Measurements from ENCODE around the gene NCOR1.
A peak's percentile ranks its signal among the peaks of the same experiment; 100 is the strongest.

NCOR1 gene

GRCh38 chr17:16106161-16106891 is 109.0 kb downstream of the NCOR1 start:
- Mint-ChIP-seq H3K9me3 (no peaks in the 10 kb centered on the region), H3K4me3 (no peak overlapping the region), H3K27ac (no peak overlapping the region), H3K4me1 (ENCODE audit: low read depth) (no peaks in the 10 kb centered on the region), H3K27me3 (no peaks in the 10 kb centered on the region), H3K36me3 (ENCODE audit: low read depth) (peaks cover 56% of the 10 kb centered on the region)

GRCh38 chr17:16104189-16104588 is 111.1 kb downstream of the NCOR1 start:
- Mint-ChIP-seq H3K9me3 (no peaks in the 10 kb centered on the region), H3K4me1 (ENCODE audit: low read depth) (no peaks in the 10 kb centered on the region), H3K36me3 (ENCODE audit: low read depth) (peaks cover 62% of the 10 kb centered on the region), H3K27ac (no peak overlapping the region), H3K27me3 (no peaks in the 10 kb centered on the region), H3K4me3 (no peak overlapping the region)

DNA sequence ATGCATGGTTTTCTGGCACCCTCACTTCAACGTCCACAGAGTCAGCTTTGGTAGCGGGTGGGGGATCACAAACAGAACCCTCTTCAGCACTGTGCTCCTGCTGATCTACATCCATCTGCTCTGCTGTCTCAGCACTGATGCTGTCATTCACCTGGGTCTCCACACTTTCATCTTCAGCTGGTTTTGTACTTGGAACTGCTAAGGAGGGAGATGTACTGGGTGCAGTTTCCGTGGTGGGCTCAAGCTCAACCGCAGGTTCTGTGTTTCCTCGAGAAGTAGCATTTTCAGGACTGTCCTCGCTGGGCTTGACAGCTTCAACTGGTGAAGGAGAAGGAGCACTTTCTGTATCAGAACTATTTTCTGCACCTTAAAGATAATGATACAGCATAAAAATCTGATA is 113.9 kb downstream of the NCOR1 start:
- peaks cover 68% of the 10 kb centered on the region for H3K36me3 Mint-ChIP-seq (ENCODE audit: low read depth)
- no peaks in the 10 kb centered on the region for H3K4me1 Mint-ChIP-seq (ENCODE audit: low read depth)
- no peak overlapping the region for H3K27ac Mint-ChIP-seq
- no peak overlapping the region for H3K4me3 Mint-ChIP-seq
- no peaks in the 10 kb centered on the region for H3K9me3 Mint-ChIP-seq
- no peaks in the 10 kb centered on the region for H3K27me3 Mint-ChIP-seq

DNA sequence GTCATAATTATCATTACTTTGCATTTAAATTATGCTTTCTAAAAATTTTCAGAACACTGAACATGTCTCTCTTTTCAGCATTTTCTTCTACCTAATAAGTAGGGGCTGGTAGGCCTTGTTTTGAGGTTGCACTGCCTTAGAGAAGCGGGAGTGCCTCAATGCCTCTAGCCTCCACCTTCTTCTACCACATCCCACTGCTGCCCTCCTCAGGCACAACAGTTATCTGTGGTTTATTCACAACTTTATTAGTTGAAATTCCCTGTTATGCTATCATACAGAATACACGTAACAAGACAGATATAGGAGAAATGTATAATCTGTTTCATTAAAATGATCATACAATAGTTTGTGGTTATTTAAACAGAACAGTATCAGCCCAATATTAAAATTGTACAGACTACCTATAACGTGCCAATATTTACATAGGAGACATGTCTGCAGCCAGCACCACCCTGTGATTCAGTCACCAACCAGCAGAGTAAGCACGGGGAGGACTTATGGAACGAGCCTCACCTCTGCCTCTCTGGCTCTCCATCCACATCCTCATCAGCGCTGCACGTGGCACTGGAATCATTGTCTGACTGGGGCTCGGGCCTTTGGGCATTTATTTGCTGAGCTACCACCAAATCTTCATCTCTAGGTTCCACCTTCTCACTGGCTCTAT is 114.5 kb downstream of the NCOR1 start:
- Mint-ChIP-seq H3K4me1 (ENCODE audit: low read depth) (no peaks in the 10 kb centered on the region), H3K36me3 (ENCODE audit: low read depth) (peaks cover 67% of the 10 kb centered on the region), H3K27me3 (no peaks in the 10 kb centered on the region), H3K4me3 (no peak overlapping the region), H3K27ac (no peak overlapping the region), H3K9me3 (no peaks in the 10 kb centered on the region)

GRCh38 chr17:16091773-16092172 is 123.6 kb downstream of the NCOR1 start:
- H3K27me3 Mint-ChIP-seq = no peaks in the 10 kb centered on the region
- no peaks in the 10 kb centered on the region for H3K9me3 Mint-ChIP-seq
- H3K4me3 Mint-ChIP-seq = no peak overlapping the region
- no peak overlapping the region for H3K27ac Mint-ChIP-seq
- peaks cover 57% of the 10 kb centered on the region for H3K36me3 Mint-ChIP-seq (ENCODE audit: low read depth)
- H3K4me1 Mint-ChIP-seq (ENCODE audit: low read depth) = peaks cover 9% of the 10 kb centered on the region

GRCh38 chr17:16086957-16087356 is 128.4 kb downstream of the NCOR1 start:
- Mint-ChIP-seq H3K36me3 (ENCODE audit: low read depth) (peaks cover 72% of the 10 kb centered on the region), H3K27ac (peak overlapping the region; percentile 12), H3K9me3 (no peaks in the 10 kb centered on the region), H3K4me1 (ENCODE audit: low read depth) (peaks cover 18% of the 10 kb centered on the region), H3K4me3 (no peak overlapping the region), H3K27me3 (no peaks in the 10 kb centered on the region)

DNA sequence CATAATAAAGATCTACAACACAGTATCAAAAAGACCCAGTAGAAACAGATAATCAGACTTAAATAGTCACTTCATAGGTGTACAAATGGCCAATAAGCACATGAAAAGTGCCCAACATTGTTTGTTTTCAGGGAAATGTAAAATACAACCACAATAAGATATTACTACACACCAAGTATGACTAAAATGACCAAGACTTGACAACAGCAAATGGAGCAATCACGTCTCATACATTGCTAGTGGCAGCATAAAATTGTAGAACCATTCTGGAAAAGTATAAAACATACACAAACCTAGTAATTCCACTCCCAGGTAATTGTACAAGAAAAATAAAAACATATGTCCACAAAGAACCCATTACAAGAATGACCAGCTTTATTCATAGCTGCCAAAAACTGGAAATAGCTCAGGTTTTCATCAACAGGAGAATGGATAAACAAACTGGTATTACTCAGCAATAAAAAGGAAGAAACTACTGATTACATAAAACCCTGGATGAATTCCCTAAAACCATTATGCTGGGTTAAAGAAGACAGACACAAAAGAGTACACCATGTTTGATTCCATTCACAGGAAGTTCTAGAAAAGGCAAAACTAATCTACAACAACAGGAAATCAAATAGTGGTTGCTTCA is 130.2 kb downstream of the NCOR1 start:
- Mint-ChIP-seq H3K36me3 (ENCODE audit: low read depth) (peaks cover 68% of the 10 kb centered on the region), H3K27ac (peak overlapping the region; percentile 10), H3K9me3 (no peaks in the 10 kb centered on the region), H3K4me3 (no peak overlapping the region), H3K27me3 (no peaks in the 10 kb centered on the region), H3K4me1 (ENCODE audit: low read depth) (peaks cover 18% of the 10 kb centered on the region)

DNA sequence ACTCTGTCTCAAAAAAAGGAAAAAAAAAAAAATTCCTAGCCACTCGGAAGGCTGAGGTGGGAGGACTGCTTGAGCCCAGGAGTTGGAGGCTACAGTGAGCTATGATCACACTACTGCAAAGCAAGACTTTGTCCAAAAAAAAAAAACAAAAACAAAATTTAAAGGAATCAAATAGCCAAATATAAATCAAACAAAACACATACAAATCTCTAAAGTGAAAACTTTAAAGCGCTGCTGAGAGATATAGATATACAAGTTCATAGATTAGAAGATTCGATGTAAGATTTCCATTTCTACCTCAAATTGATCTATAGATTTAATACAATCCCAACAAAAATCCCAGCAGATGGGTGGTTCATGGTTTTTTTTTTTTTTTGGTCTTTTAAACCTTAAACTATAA is 132.1 kb downstream of the NCOR1 start:
- H3K4me1 Mint-ChIP-seq (ENCODE audit: low read depth) = peaks cover 18% of the 10 kb centered on the region
- peaks cover 79% of the 10 kb centered on the region for H3K36me3 Mint-ChIP-seq (ENCODE audit: low read depth)
- no peaks in the 10 kb centered on the region for H3K27me3 Mint-ChIP-seq
- H3K4me3 Mint-ChIP-seq = no peak overlapping the region
- H3K27ac Mint-ChIP-seq = no peak overlapping the region
- no peaks in the 10 kb centered on the region for H3K9me3 Mint-ChIP-seq

- peaks cover 10% of the 10 kb centered on the region for H3K4me1 Mint-ChIP-seq (ENCODE audit: low read depth)
- no peaks in the 10 kb centered on the region for H3K9me3 Mint-ChIP-seq
- peaks cover 76% of the 10 kb centered on the region for H3K36me3 Mint-ChIP-seq (ENCODE audit: low read depth)
- no peak overlapping the region for H3K4me3 Mint-ChIP-seq
- H3K27me3 Mint-ChIP-seq = no peaks in the 10 kb centered on the region
- no peak overlapping the region for H3K27ac Mint-ChIP-seq
These were observed 133.7 kb downstream of the NCOR1 start for GRCh38 chr17:16081507-16082087.

- H3K27me3 Mint-ChIP-seq = no peaks in the 10 kb centered on the region
- H3K9me3 Mint-ChIP-seq = no peaks in the 10 kb centered on the region
- peaks cover 1% of the 10 kb centered on the region for H3K4me1 Mint-ChIP-seq (ENCODE audit: low read depth)
- no peak overlapping the region for H3K27ac Mint-ChIP-seq
- no peak overlapping the region for H3K4me3 Mint-ChIP-seq
- H3K36me3 Mint-ChIP-seq (ENCODE audit: low read depth) = peaks cover 73% of the 10 kb centered on the region
These were observed 135.0 kb downstream of the NCOR1 start for GRCh38 chr17:16080366-16080765.

- peaks cover 59% of the 10 kb centered on the region for H3K36me3 Mint-ChIP-seq (ENCODE audit: low read depth)
- no peak overlapping the region for H3K4me3 Mint-ChIP-seq
- H3K27ac Mint-ChIP-seq = no peak overlapping the region
- no peaks in the 10 kb centered on the region for H3K4me1 Mint-ChIP-seq (ENCODE audit: low read depth)
- no peaks in the 10 kb centered on the region for H3K9me3 Mint-ChIP-seq
- H3K27me3 Mint-ChIP-seq = no peaks in the 10 kb centered on the region
These were observed 139.4 kb downstream of the NCOR1 start for GRCh38 chr17:16075949-16076348.

DNA sequence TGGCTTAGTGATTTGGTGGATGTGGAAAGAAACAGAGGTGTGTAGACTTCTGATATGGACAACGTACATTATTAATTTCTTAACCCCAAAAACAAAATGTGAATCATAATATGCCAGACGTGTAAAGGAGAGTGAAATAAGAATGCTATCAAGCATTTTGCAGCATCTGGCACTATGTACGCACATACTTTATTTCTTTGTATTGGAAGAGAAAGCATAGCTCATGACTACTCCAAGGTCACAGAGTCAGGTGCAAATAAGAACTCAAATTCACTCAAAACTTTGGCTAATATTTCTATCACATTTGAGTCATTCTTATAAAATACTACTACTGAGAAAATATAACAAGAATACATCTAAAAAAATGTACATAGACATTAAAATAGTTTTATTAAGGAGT is 140.9 kb downstream of the NCOR1 start:
- Mint-ChIP-seq H3K36me3 (ENCODE audit: low read depth) (peaks cover 63% of the 10 kb centered on the region), H3K27me3 (no peaks in the 10 kb centered on the region), H3K9me3 (no peaks in the 10 kb centered on the region), H3K4me1 (ENCODE audit: low read depth) (no peaks in the 10 kb centered on the region), H3K27ac (no peak overlapping the region), H3K4me3 (no peak overlapping the region)

DNA sequence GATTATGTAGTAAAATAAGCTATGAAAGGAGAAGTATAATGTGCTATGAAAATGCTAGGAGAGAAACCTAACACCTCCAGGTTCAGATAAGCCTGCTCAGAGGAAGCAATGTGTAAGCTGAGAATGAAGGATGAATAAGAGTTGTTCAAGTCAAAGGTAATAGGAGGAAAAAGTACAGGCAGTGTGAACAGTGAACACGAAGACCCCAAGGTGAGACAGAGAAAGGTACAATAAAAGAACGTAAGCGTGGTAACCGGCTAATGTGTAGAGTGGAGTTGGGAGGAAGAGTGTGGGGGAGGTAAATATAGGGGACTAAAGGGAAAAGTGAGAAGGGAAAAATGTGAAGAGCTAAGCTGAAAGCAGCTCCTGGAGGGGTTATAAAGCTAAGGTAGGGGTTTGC is 141.5 kb downstream of the NCOR1 start:
- Mint-ChIP-seq H3K27me3 (no peaks in the 10 kb centered on the region), H3K9me3 (no peaks in the 10 kb centered on the region), H3K4me3 (no peak overlapping the region), H3K4me1 (ENCODE audit: low read depth) (peaks cover 5% of the 10 kb centered on the region), H3K36me3 (ENCODE audit: low read depth) (peaks cover 62% of the 10 kb centered on the region), H3K27ac (no peak overlapping the region)

GRCh38 chr17:16072031-16072430 is 143.3 kb downstream of the NCOR1 start:
- Mint-ChIP-seq H3K4me1 (ENCODE audit: low read depth) (peaks cover 11% of the 10 kb centered on the region), H3K9me3 (no peaks in the 10 kb centered on the region), H3K4me3 (no peak overlapping the region), H3K27me3 (no peaks in the 10 kb centered on the region), H3K36me3 (ENCODE audit: low read depth) (peaks cover 73% of the 10 kb centered on the region), H3K27ac (peak overlapping the region; percentile 6)

GRCh38 chr17:16068323-16068722 is 147.0 kb downstream of the NCOR1 start:
- Mint-ChIP-seq H3K27ac (peak overlapping the region; percentile 15), H3K27me3 (no peaks in the 10 kb centered on the region), H3K9me3 (no peaks in the 10 kb centered on the region), H3K4me3 (no peak overlapping the region), H3K4me1 (ENCODE audit: low read depth) (peaks cover 11% of the 10 kb centered on the region), H3K36me3 (ENCODE audit: low read depth) (peaks cover 76% of the 10 kb centered on the region)

All from stimulated activated naive CD8-positive, alpha-beta T cell treated with anti-CD3 and anti-CD28 coated beads, Interleukin-15, Interleukin-2, amounts not matched to agents 100 ng/mL and 50 ng/mL, for 24 hours (primary cell).